Breast epithelium (tissue), 3 donors: ENCODE results near the gene SLC7A5.

Experiments used
- CTCF ChIP-seq, 3 donors: fragments of 450-650 bp; IDR thresholded peaks; one replicate each; pipeline ENCODE4 v1.5.1; 2016 to 2017; ENCODE audit warnings: antibody characterized with exemption in 3 of 3, mild to moderate bottlenecking in 3 of 3, moderate library complexity in 3 of 3
- POLR2A ChIP-seq: fragments of 450-650 bp; IDR thresholded peaks from one replicate; pipeline ENCODE4 v1.6.1; 2016; ENCODE audit warnings: antibody characterized with exemption, mild to moderate bottlenecking, moderate library complexity

GRCh38 chr16:87833548-87833947 lies 35.8 kb downstream of the SLC7A5 start:
- no peak for TF ChIP-seq CTCF (IDR thresholded peaks at IDR 0.05)
- no peak for TF ChIP-seq POLR2A
